ENCODE data around the gene SLC6A1. TPM values are rescaled to one million over a fixed set of nuclear protein-coding genes. Genes with fewer than 3 reads are reported as not detected.

Gene SLC6A1
- polyA plus RNA-seq, 1 of the 3 experiments (the other 2 are of a cell fraction), result not detected

DNA sequence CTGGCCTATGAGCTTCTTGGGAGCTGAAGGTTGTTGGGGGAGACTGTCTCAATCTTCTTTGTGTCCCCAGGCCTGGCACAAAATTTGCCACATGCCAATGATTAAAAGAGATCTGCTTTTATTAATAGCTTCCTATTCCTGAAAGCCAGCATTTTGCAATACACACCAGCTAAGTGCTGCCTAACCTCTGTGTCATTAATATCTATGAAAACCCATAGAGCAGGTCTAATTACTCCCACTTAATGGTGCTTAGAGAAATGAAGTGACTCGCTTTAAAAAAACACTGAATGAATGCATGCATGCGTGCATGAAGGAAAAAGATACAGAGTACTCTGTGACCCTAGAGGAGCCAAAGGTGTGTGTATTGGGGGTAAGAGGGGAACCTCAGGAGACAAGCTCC lies 55.0 kb downstream of the SLC6A1 start:
- CTCF ChIA-PET, result interaction anchor here (1.1 to 7.9 kb wide), 5 partner anchors 12 to 289 kb away, joined by 3 to 74 read pairs (median 6); no protein-coding TSS in a partner anchor
- DNase-seq, result no peak
- Histone ChIP-seq H3K9me2 (no peaks in the 10 kb centered on the region), H3K4me2 (no peak overlapping the region), H3K79me2 (ENCODE audit: insufficient read depth) (no peaks in the 10 kb centered on the region), H3K9ac (no peak overlapping the region), H3F3A (replicated peaks; ENCODE audit: insufficient read depth) (no peaks in the 10 kb centered on the region), H3K4me3 (ENCODE audit: low read depth in 2 of 2, low read length in 1 of 2) (no peak overlapping the region), H3K27me3 (ENCODE audit: insufficient read depth) (peaks cover 25% of the 10 kb centered on the region; the same call in 1 of the 2 replicates), H3K36me3 (replicated peaks in 1 of 2; ENCODE audit: control insufficient read depth in 1 of 2, insufficient read depth in 2 of 2, low read length in 1 of 2) (no peaks in the 10 kb centered on the region), H2AFZ (ENCODE audit: low read depth) (no peak overlapping the region), H3K27ac (ENCODE audit: low read depth in 2 of 2, low read length in 1 of 2) (no peak overlapping the region), H3K4me1 (ENCODE audit: control insufficient read depth in 1 of 2, insufficient read depth in 2 of 2, low read depth in 1 of 2, low read length in 1 of 2) (no peaks in the 10 kb centered on the region), H3K9me3 (no peaks in the 10 kb centered on the region), H4K20me1 (ENCODE audit: insufficient read depth) (no peaks in the 10 kb centered on the region)
- WGBS (ENCODE audit: low lambda C conversion rate), result 59% methylated on average over 2 of the region's 2 CpGs
- POLR2A ChIA-PET, result no interaction called here
- TF ChIP-seq GATA2 (CRISPR knock-in tag; IDR thresholded peaks at IDR 0.05) (no peak), RFX5 (IDR thresholded peaks at IDR 0.05; ENCODE audit: low read length) (no peak), TEAD4 (IDR thresholded peaks at IDR 0.05; ENCODE audit: borderline replicate concordance, insufficient read depth) (no peak), SIN3A (IDR thresholded peaks at IDR 0.05; ENCODE audit: borderline replicate concordance, low read depth, low read length) (no peak)
- TF ChIP-seq, protein P1, sequence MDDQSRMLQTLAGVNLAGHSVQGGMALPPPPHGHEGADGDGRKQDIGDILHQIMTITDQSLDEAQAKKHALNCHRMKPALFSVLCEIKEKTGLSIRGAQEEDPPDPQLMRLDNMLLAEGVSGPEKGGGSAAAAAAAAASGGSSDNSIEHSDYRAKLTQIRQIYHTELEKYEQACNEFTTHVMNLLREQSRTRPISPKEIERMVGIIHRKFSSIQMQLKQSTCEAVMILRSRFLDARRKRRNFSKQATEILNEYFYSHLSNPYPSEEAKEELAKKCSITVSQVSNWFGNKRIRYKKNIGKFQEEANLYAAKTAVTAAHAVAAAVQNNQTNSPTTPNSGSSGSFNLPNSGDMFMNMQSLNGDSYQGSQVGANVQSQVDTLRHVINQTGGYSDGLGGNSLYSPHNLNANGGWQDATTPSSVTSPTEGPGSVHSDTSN (IDR thresholded peaks at IDR 0.05), result no peak
- TF ChIP-seq, protein P2, sequence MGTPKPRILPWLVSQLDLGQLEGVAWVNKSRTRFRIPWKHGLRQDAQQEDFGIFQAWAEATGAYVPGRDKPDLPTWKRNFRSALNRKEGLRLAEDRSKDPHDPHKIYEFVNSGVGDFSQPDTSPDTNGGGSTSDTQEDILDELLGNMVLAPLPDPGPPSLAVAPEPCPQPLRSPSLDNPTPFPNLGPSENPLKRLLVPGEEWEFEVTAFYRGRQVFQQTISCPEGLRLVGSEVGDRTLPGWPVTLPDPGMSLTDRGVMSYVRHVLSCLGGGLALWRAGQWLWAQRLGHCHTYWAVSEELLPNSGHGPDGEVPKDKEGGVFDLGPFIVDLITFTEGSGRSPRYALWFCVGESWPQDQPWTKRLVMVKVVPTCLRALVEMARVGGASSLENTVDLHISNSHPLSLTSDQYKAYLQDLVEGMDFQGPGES (IDR thresholded peaks at IDR 0.05; ENCODE audit: low read depth, low read length), result no peak

GRCh38 chr3:11050666-11051323 lies 58.2 kb downstream of the SLC6A1 start:
- WGBS (ENCODE audit: low lambda C conversion rate), result 26% methylated on average over 9 of the region's 11 CpGs
- POLR2A ChIA-PET, result no interaction called here
- CTCF ChIA-PET, result interaction anchor here (1.2 to 7.9 kb wide), 4 partner anchors 9 to 106 kb away, joined by 3 to 74 read pairs (median 5); no protein-coding TSS in a partner anchor
- no peak overlapping the region for H3K4me3 ChIP-seq (ENCODE audit: low read depth in 2 of 2, low read length in 1 of 2)
- H3K4me1 ChIP-seq (ENCODE audit: control insufficient read depth in 1 of 2, insufficient read depth in 2 of 2, low read depth in 1 of 2, low read length in 1 of 2), result no peaks in the 10 kb centered on the region
- no peak overlapping the region for H3K4me2 ChIP-seq
- no peaks in the 10 kb centered on the region for H3K79me2 ChIP-seq (ENCODE audit: insufficient read depth)
- H3K9me2 ChIP-seq, result no peaks in the 10 kb centered on the region
- DNase-seq, result no peak
- H3K9me3 ChIP-seq, result no peaks in the 10 kb centered on the region
- no peak overlapping the region for H3K27ac ChIP-seq (ENCODE audit: low read depth in 2 of 2, low read length in 1 of 2)
- TF ChIP-seq EZH2phosphoT487 (IDR thresholded peaks at IDR 0.05; ENCODE audit: borderline replicate concordance, low read depth) (no peak), EP300 (IDR thresholded peaks at IDR 0.05; ENCODE audit: borderline replicate concordance in 1 of 2, low read depth in 1 of 2, low read length in 1 of 2) (no peak)
- no peaks in the 10 kb centered on the region for H4K20me1 ChIP-seq (ENCODE audit: insufficient read depth)
- no peaks in the 10 kb centered on the region for H3K36me3 ChIP-seq (replicated peaks in 1 of 2; ENCODE audit: control insufficient read depth in 1 of 2, insufficient read depth in 2 of 2, low read length in 1 of 2)
- H3K27me3 ChIP-seq (ENCODE audit: insufficient read depth), result peaks cover 30% of the 10 kb centered on the region; the same call in 1 of the 2 replicates
- no peak overlapping the region for H3K9ac ChIP-seq
- H3F3A ChIP-seq (replicated peaks; ENCODE audit: insufficient read depth), result no peaks in the 10 kb centered on the region
- H2AFZ ChIP-seq (ENCODE audit: low read depth), result no peak overlapping the region
